ENCODE results near the gene RPS6KC1.
"Not testable (repeated sequence)": the region's sequence is repeated elsewhere in the genome, so short reads cannot be mapped to it uniquely, and the experiment has no call there.

DNA sequence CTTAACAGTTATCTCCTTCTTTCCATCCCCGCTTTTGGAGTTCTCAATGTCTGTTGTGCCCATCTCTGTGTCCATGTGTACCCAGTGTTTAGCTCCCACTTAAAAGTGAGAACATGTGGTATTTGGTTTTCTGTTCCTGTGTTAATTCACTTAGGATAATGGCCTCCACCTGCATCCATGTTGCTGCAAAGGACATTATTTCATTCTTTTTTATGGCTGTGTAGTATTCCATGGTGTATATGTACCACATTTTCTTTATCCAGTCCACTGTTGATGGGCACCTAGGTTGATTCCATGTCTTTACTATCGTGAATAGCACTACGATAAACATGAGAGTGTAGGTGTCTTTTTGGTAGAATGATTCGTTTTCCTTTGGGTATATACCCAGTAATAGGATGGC is 49.5 kb downstream of the RPS6KC1 start:
- not testable (repeated sequence) for TF ChIP-seq CTCF (conservative IDR thresholded peaks at IDR 0.05; ENCODE audit: low read depth, low read length); MXI1 (IDR thresholded peaks at IDR 0.05; ENCODE audit: borderline replicate concordance, low read depth, low read length); BHLHE40 (IDR thresholded peaks at IDR 0.05; ENCODE audit: low read depth, low read length); POLR2A (IDR thresholded peaks at IDR 0.05; ENCODE audit: low read depth, low read length); RAD21 (IDR thresholded peaks at IDR 0.05; ENCODE audit: low read length); FOS (IDR thresholded peaks at IDR 0.05; ENCODE audit: low read depth, low read length); SMC3 (IDR thresholded peaks at IDR 0.05; ENCODE audit: low read depth, low read length); CEBPB (IDR thresholded peaks at IDR 0.05; ENCODE audit: low read depth, low read length); MAFK (IDR thresholded peaks at IDR 0.05; ENCODE audit: low read depth, low read length); ELK1 (IDR thresholded peaks at IDR 0.05; ENCODE audit: borderline replicate concordance, low read depth, low read length); RCOR1 (IDR thresholded peaks at IDR 0.05; ENCODE audit: insufficient replicate concordance, low read length); NFE2L2 (IDR thresholded peaks at IDR 0.05; ENCODE audit: low read depth, low read length)
